ENCODE results near the gene SLC39A9.
"Not testable (repeated sequence)": the region's sequence is repeated elsewhere in the genome, so short reads cannot be mapped to it uniquely, and the experiment has no call there.

Gene SLC39A9

DNA sequence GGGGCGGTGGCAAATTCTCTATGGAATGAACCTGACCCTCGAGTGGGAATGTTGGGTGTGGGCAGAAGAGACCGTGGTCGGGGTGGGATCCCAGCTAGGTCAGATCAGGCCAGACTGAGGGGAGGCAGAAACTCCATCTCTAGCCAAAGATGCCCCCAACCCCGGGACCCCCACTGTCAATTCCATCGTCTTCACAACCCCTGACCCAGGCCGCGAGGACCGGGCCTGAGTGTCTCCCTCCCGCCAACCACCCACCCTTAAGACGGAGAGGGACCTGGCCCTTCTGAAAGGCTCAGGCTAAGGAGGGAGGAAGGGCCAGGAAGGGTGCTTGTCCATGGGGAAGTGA, 86.8 kb downstream of the SLC39A9 start:
- H3K27ac ChIP-seq (ENCODE audit: low read length): no peak overlapping the region
- H3K9me3 ChIP-seq (ENCODE audit: control insufficient read depth, insufficient read depth, low read length): no peaks in the 10 kb centered on the region
- no peaks in the 10 kb centered on the region for H3K4me1 ChIP-seq (ENCODE audit: control insufficient read depth, insufficient read depth, low read length)
- DNase-seq (ENCODE audit: low read depth, low spot score): no peak
- no peak overlapping the region; the same call in 1 of the 2 replicates for H3K4me3 ChIP-seq (ENCODE audit: low read length)
- WGBS (ENCODE audit: insufficient coverage, insufficient read length): no CpG with 5 or more reads among the region's 11 CpGs
- no peaks in the 10 kb centered on the region for H3K36me3 ChIP-seq (ENCODE audit: control insufficient read depth, insufficient read depth, low read length)
- peaks cover 32% of the 10 kb centered on the region for H3K27me3 ChIP-seq (ENCODE audit: control insufficient read depth, insufficient read depth, low read length)

DNA sequence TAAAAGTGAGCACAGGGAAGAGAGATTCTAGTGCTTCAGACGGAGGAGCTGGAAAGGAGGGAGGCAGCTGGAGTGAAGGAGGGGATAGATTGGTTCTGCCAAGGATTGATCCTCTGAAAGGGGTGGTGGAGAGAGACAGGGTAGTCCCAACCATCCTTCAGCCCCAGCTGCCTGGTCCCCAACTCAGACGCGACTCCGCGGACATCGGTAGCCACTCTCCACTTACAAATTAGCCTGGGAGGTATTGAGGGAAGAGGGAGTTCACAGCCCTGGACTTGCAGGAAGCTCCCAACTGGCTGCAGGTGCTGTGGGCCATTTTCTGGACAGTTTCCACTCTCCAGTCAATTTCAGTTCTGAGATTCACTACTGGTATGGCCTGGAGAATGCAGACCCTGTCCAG, 87.2 kb downstream of the SLC39A9 start:
- Histone ChIP-seq H3K36me3 (ENCODE audit: control insufficient read depth, insufficient read depth, low read length) (no peaks in the 10 kb centered on the region), H3K27ac (ENCODE audit: low read length) (no peak overlapping the region), H3K27me3 (ENCODE audit: control insufficient read depth, insufficient read depth, low read length) (peaks cover 32% of the 10 kb centered on the region), H3K4me1 (ENCODE audit: control insufficient read depth, insufficient read depth, low read length) (no peaks in the 10 kb centered on the region), H3K9me3 (ENCODE audit: control insufficient read depth, insufficient read depth, low read length) (no peaks in the 10 kb centered on the region), H3K4me3 (ENCODE audit: low read length) (no peak overlapping the region)
- no peak for DNase-seq (ENCODE audit: low read depth, low spot score)
- WGBS (ENCODE audit: insufficient coverage, insufficient read length): no CpG with 5 or more reads among the region's 6 CpGs

DNA sequence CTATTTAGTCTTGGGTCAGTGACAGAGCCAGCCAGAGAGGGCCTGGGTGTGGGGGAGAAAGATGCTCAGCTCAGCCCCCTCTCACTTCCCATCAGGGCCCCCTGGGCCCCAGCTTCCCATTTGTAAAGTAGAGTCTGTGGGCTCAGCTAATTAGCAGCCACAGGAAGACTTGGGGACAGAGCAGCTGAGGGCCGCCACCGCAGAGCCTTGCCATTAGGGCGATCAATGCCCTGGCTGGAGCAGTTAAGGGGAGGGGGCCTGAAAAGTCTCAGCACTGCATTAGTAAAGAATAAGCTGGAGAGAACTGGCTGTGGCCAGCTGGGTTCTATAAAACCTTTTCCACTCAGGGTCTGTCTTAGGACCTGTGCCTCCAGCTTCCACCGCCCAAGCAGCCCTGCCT, 88.7 kb downstream of the SLC39A9 start:
- WGBS (ENCODE audit: insufficient coverage, insufficient read length): no CpG with 5 or more reads among the region's 4 CpGs

DNA sequence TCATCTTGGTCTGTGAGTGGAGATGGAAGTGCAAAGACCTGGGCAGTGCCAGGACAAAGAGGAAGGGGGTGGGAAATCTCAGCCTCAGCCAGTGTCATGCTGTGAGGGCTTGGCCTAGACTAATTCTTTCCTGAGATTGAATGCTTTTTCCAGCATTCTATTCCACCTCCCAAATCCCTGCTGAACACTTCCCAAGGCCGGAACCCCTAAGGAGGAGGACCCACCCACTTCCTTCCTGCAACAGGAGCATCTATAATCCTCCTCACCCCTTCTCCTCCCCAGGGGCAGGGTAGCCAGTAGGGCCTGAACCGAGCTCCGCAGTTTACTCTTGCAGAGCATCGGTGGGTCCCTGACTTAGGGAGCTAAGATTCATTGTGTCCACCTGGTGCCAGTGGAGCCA, 89.3 kb downstream of the SLC39A9 start:
- Histone ChIP-seq H3K27me3 (ENCODE audit: control insufficient read depth, insufficient read depth, low read length) (peaks cover 27% of the 10 kb centered on the region), H3K27ac (ENCODE audit: low read length) (no peak overlapping the region), H3K9me3 (ENCODE audit: control insufficient read depth, insufficient read depth, low read length) (no peaks in the 10 kb centered on the region), H3K4me1 (ENCODE audit: control insufficient read depth, insufficient read depth, low read length) (no peaks in the 10 kb centered on the region), H3K36me3 (ENCODE audit: control insufficient read depth, insufficient read depth, low read length) (no peaks in the 10 kb centered on the region), H3K4me3 (ENCODE audit: low read length) (no peak overlapping the region)
- WGBS (ENCODE audit: insufficient coverage, insufficient read length): no CpG with 5 or more reads among the region's 4 CpGs
- DNase-seq (ENCODE audit: low read depth, low spot score): no peak

More for the DNA sequence above, 88.7 kb downstream of the SLC39A9 start:
- Histone ChIP-seq H3K9me3 (ENCODE audit: control insufficient read depth, insufficient read depth, low read length) (no peaks in the 10 kb centered on the region), H3K27me3 (ENCODE audit: control insufficient read depth, insufficient read depth, low read length) (peaks cover 29% of the 10 kb centered on the region), H3K27ac (ENCODE audit: low read length) (no peak overlapping the region), H3K4me3 (ENCODE audit: low read length) (no peak overlapping the region), H3K36me3 (ENCODE audit: control insufficient read depth, insufficient read depth, low read length) (no peaks in the 10 kb centered on the region), H3K4me1 (ENCODE audit: control insufficient read depth, insufficient read depth, low read length) (no peaks in the 10 kb centered on the region)
- DNase-seq (ENCODE audit: low read depth, low spot score): no peak

DNA sequence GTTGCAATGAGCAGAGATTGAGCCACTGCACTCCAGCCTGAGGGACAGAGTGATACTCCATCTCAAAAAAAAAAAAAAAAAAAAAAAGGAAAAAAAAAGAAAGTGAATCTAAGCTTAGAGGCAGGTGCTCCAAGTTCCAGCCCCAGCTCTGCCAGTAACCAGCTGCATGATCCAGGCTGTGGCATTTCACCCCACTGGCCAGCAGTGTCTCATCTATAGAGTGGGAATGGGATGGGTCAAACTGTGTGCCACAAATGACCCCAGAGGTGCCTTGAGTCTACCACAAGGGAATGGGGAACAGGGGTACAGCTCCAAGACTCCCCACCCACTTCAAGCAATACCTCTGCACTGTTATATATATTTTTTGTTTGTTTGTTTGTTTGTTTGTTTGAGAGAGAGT, 91.0 kb downstream of the SLC39A9 start:
- Histone ChIP-seq H3K4me1 (ENCODE audit: control insufficient read depth, insufficient read depth, low read length) (no peaks in the 10 kb centered on the region), H3K36me3 (ENCODE audit: control insufficient read depth, insufficient read depth, low read length) (no peaks in the 10 kb centered on the region), H3K27ac (ENCODE audit: low read length) (no peak overlapping the region), H3K4me3 (ENCODE audit: low read length) (no peak overlapping the region), H3K27me3 (ENCODE audit: control insufficient read depth, insufficient read depth, low read length) (peaks cover 15% of the 10 kb centered on the region; the same call in 1 of the 2 replicates), H3K9me3 (ENCODE audit: control insufficient read depth, insufficient read depth, low read length) (no peaks in the 10 kb centered on the region)
- no peak for DNase-seq (ENCODE audit: low read depth, low spot score)

DNA sequence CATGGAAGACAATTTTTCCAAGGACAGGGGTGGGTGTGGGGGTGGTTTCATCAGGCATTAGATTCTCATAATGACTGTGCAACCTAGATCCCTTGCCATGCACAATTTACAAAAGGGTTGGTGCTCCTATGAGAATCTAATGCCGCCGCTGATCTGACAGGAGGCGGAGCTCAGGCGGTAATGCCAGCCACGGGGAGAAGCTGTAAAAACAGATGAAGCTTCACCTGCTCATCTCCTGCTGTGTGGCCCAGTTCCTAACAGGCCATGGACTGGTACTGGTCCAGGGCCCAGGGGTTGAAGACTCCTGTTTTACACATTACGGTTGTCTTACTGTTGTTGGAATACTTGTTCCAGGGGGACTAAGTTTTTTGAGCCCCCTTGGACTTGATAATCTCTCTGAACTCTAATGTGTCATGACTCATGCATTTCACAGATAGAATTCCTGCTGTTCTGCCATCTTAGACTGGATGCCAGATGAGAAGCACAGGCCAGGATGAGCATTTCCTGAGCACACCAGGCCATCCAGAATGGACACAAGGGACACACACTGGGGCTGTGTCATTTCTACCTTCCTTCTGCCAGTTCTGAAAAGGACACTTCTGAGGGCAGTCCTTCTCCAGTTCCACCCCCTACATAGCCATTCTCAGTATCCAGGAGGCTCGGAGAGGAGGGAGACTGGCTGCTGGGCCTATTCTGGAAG, 91.9 kb downstream of the SLC39A9 start:
- no CpG with 5 or more reads among the region's 7 CpGs for WGBS (ENCODE audit: insufficient coverage, insufficient read length)
- H3K4me1 ChIP-seq (ENCODE audit: control insufficient read depth, insufficient read depth, low read length): no peaks in the 10 kb centered on the region
- no peak overlapping the region for H3K27ac ChIP-seq (ENCODE audit: low read length)
- no peaks in the 10 kb centered on the region for H3K36me3 ChIP-seq (ENCODE audit: control insufficient read depth, insufficient read depth, low read length)
- no peaks in the 10 kb centered on the region for H3K9me3 ChIP-seq (ENCODE audit: control insufficient read depth, insufficient read depth, low read length)
- DNase-seq (ENCODE audit: low read depth, low spot score): no peak
- H3K4me3 ChIP-seq (ENCODE audit: low read length): no peak overlapping the region
- peaks cover 10% of the 10 kb centered on the region; the same call in 1 of the 2 replicates for H3K27me3 ChIP-seq (ENCODE audit: control insufficient read depth, insufficient read depth, low read length)

DNA sequence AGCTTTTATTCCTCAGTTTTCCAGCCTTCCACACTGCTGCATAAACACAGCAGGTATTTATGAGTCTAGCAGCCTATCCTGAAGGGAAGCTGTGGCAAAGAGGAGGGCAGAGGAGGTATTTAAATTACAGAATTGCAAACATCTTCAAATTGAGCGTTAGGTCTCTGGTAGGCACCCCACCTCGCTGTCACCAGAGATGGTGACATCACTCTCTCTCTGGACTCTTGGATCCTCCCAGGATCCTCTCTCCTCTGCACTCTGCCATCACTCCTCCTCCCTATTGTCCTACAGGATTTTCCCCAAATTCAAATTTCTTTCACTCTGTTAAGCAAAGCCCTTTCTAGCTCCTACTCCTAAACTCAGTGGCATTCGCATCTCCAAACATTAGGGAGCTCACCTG, 92.7 kb downstream of the SLC39A9 start:
- Histone ChIP-seq H3K9me3 (ENCODE audit: control insufficient read depth, insufficient read depth, low read length) (no peaks in the 10 kb centered on the region), H3K27me3 (ENCODE audit: control insufficient read depth, insufficient read depth, low read length) (peaks cover 3% of the 10 kb centered on the region; the same call in 1 of the 2 replicates), H3K4me3 (ENCODE audit: low read length) (no peak overlapping the region), H3K4me1 (ENCODE audit: control insufficient read depth, insufficient read depth, low read length) (no peaks in the 10 kb centered on the region), H3K36me3 (ENCODE audit: control insufficient read depth, insufficient read depth, low read length) (no peaks in the 10 kb centered on the region), H3K27ac (ENCODE audit: low read length) (no peak overlapping the region)
- no peak for DNase-seq (ENCODE audit: low read depth, low spot score)
- no CpG with 5 or more reads among the region's 3 CpGs for WGBS (ENCODE audit: insufficient coverage, insufficient read length)

DNA sequence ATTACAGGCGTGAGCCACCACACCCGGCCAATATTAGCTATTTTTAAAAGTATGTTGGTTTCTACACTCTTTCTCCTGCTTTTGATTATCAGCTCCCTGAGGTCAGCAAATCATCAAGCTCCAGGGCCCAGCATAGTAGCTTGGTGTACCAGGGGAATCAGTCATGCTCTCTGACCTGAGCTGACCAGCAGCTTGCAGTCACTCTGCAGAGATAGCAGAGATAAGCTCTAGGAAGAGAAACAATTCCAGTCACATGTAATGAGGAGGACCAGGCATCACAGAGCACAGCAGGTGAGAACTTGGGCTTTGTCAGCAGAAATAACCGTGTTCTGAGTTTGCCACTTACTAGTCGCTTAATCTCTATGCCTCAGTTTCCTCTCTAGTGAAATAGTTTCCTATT, 94.5 kb downstream of the SLC39A9 start:
- H3K9me3 ChIP-seq (ENCODE audit: control insufficient read depth, insufficient read depth, low read length): no peaks in the 10 kb centered on the region
- H3K36me3 ChIP-seq (ENCODE audit: control insufficient read depth, insufficient read depth, low read length): no peaks in the 10 kb centered on the region
- no peaks in the 10 kb centered on the region for H3K27me3 ChIP-seq (ENCODE audit: control insufficient read depth, insufficient read depth, low read length)
- no peak overlapping the region for H3K27ac ChIP-seq (ENCODE audit: low read length)
- no peak overlapping the region for H3K4me3 ChIP-seq (ENCODE audit: low read length)
- no peaks in the 10 kb centered on the region for H3K4me1 ChIP-seq (ENCODE audit: control insufficient read depth, insufficient read depth, low read length)
- no peak for DNase-seq (ENCODE audit: low read depth, low spot score)
- no CpG with 5 or more reads among the region's 4 CpGs for WGBS (ENCODE audit: insufficient coverage, insufficient read length)

DNA sequence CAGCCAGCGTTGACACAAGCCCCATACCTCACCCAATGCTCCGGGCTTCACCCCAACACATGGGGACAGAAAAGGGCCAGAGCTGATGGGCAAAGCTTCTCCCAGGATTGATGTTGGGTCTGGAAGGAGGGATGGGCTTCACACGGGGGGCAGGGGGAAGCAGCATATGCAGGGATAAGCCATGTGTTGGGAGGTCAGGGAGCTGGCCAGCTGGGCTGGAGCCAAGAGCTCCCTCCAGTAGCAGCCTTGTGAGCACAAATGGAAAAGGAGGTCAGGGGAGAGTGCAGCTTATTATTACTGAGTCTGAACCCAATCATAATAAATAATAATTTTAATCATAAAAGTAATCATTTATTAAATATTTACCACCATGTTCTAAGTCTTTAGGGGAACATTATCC, 95.3 kb downstream of the SLC39A9 start:
- DNase-seq (ENCODE audit: low read depth, low spot score): no peak
- no CpG with 5 or more reads among the region's 3 CpGs for WGBS (ENCODE audit: insufficient coverage, insufficient read length)
- no peaks in the 10 kb centered on the region for H3K27me3 ChIP-seq (ENCODE audit: control insufficient read depth, insufficient read depth, low read length)
- no peaks in the 10 kb centered on the region for H3K4me1 ChIP-seq (ENCODE audit: control insufficient read depth, insufficient read depth, low read length)
- H3K27ac ChIP-seq (ENCODE audit: low read length): no peak overlapping the region
- H3K9me3 ChIP-seq (ENCODE audit: control insufficient read depth, insufficient read depth, low read length): no peaks in the 10 kb centered on the region
- no peak overlapping the region for H3K4me3 ChIP-seq (ENCODE audit: low read length)
- H3K36me3 ChIP-seq (ENCODE audit: control insufficient read depth, insufficient read depth, low read length): no peaks in the 10 kb centered on the region

DNA sequence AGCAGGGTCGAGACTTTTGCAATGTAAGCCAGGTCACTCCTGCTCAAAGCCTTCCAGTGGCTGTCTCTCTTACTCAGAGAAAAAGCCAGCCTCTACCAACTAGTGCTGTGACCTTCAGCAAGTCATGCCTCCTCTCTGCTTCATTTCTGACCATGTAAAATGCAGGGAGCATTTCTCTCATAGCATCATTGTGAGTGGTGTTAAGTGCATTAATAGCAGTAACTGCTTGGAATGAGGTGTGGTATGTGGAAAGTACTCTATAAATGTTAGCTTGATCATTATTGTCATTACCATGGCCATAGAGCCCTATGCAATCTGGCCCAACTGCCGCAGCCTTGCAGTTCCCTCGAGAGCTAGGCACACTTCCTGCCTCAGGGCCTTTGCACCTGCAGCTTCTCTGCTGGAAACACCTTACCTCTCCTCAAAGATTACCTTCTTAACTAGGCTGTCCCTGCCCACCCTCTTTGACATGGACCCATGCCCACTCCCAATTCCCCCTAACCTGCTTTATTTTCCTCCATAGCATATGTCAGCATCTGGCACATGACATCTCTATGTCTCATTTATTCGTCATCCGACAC, 96.9 kb downstream of the SLC39A9 start:
- Histone ChIP-seq H3K9me3 (ENCODE audit: control insufficient read depth, insufficient read depth, low read length) (no peaks in the 10 kb centered on the region), H3K4me3 (ENCODE audit: low read length) (no peak overlapping the region), H3K4me1 (ENCODE audit: control insufficient read depth, insufficient read depth, low read length) (no peaks in the 10 kb centered on the region), H3K36me3 (ENCODE audit: control insufficient read depth, insufficient read depth, low read length) (no peaks in the 10 kb centered on the region), H3K27ac (ENCODE audit: low read length) (no peak overlapping the region), H3K27me3 (ENCODE audit: control insufficient read depth, insufficient read depth, low read length) (no peaks in the 10 kb centered on the region)
- no CpG with 5 or more reads among the region's 5 CpGs for WGBS (ENCODE audit: insufficient coverage, insufficient read length)
- no peak for DNase-seq (ENCODE audit: low read depth, low spot score)

DNA sequence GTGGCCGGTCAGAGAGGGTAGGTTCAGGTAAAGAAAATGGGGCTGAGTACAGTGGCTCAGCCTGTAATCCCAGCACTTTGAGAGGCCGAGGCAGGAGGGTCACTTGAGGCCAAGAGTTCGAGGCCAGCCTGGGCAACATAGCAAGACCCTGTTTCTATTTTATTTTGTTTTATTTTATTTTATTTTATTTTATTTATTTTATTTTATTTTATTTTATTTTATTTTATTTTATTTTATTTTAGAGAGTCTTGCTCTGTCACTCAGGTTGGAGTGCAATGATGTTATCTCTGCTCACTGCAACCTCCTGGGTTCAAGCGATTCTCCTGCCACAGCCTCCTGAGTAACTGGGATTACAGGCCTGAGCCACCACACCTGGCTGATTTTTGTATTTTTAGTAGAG, 99.4 kb downstream of the SLC39A9 start:
- DNase-seq (ENCODE audit: low read depth, low spot score); H3K4me1 ChIP-seq (ENCODE audit: control insufficient read depth, insufficient read depth, low read length); H3K4me3 ChIP-seq (ENCODE audit: low read length); H3K36me3 ChIP-seq (ENCODE audit: control insufficient read depth, insufficient read depth, low read length); H3K27ac ChIP-seq (ENCODE audit: low read length); H3K9me3 ChIP-seq (ENCODE audit: control insufficient read depth, insufficient read depth, low read length); H3K27me3 ChIP-seq (ENCODE audit: control insufficient read depth, insufficient read depth, low read length): not testable (repeated sequence)
- WGBS (ENCODE audit: insufficient coverage, insufficient read length): no CpG with 5 or more reads among the region's 4 CpGs
